Brain microvascular endothelial cell (primary cell): ENCODE data around the gene FRMD4B.

Source experiments
- DNase-seq: peaks from one replicate; pipeline ENCODE4 v3.0.0-alpha.2; 2020
- H3K27ac ChIP-seq: fragments of 250-450 bp; sonication (Bioruptor Pico); 2 replicates; pipeline ENCODE4 v1.5.1; 2020; ENCODE audit warnings: mild to moderate bottlenecking, moderate library complexity
- H3K27me3 ChIP-seq: fragments of 250-450 bp; sonication (Bioruptor Pico); replicated peaks from 2 replicates; pipeline ENCODE4 v1.5.1; 2020; ENCODE audit warnings: mild to moderate bottlenecking
- H3K36me3 ChIP-seq: fragments of 250-450 bp; sonication (Bioruptor Pico); replicated peaks from 2 replicates; pipeline ENCODE4 v1.5.1; 2020; ENCODE audit warnings: mild to moderate bottlenecking
- H3K4me3 ChIP-seq: 2 replicates; pipeline ENCODE4 v1.5.1; 2011; ENCODE audit warnings: low read depth, mild to moderate bottlenecking, control low read depth, low read length, moderate library complexity
- CTCF ChIP-seq: IDR thresholded peaks from 2 replicates; pipeline ENCODE4 v1.5.1; 2011; ENCODE audit warnings: low read depth, mild to moderate bottlenecking, moderate library complexity, low read length, control low read depth, inconsistent platforms; ENCODE audit errors: missing control alignments
- in situ Hi-C: cut with HindIII; loops from 2 replicates; pipeline ENCODE4 v1.10.0; 2017; ENCODE audit warnings: low sequenced_read_pairs, low pct_ligation_motif_present

The FRMD4B gene

GRCh38 chr3:69409831-69410230, 23.9 kb upstream of the FRMD4B start:
- DNase-seq, result no peak
- Histone ChIP-seq H3K4me3 (no peak overlapping the region), H3K36me3 (no peaks in the 10 kb centered on the region), H3K27ac (no peak overlapping the region), H3K27me3 (no peaks in the 10 kb centered on the region)
- no peak for TF ChIP-seq CTCF
- in situ Hi-C loops, result loop anchor here (25.0 kb wide), 2 partner anchors 98 to 248 kb away; no protein-coding TSS in a partner anchor

GRCh38 chr3:69409011-69409410, 23.1 kb upstream of the FRMD4B start:
- H3K36me3 ChIP-seq, result no peaks in the 10 kb centered on the region
- no peak for DNase-seq
- in situ Hi-C loops, result loop anchor here (25.0 kb wide), 2 partner anchors 97 to 247 kb away; no protein-coding TSS in a partner anchor
- no peaks in the 10 kb centered on the region for H3K27me3 ChIP-seq
- no peak overlapping the region for H3K27ac ChIP-seq
- TF ChIP-seq CTCF, result no peak
- H3K4me3 ChIP-seq, result no peak overlapping the region

GRCh38 chr3:69408542-69408941, 22.7 kb upstream of the FRMD4B start:
- Histone ChIP-seq H3K4me3 (no peak overlapping the region), H3K36me3 (no peaks in the 10 kb centered on the region), H3K27ac (no peak overlapping the region), H3K27me3 (no peaks in the 10 kb centered on the region)
- DNase-seq, result no peak
- in situ Hi-C loops, result loop anchor here (25.0 kb wide), 2 partner anchors 96 to 246 kb away; no protein-coding TSS in a partner anchor
- no peak for TF ChIP-seq CTCF

- no peak overlapping the region for H3K4me3 ChIP-seq
- in situ Hi-C loops, result loop anchor here (25.0 kb wide), 2 partner anchors 96 to 246 kb away; no protein-coding TSS in a partner anchor
- H3K27me3 ChIP-seq, result no peaks in the 10 kb centered on the region
- no peaks in the 10 kb centered on the region for H3K36me3 ChIP-seq
- no peak for DNase-seq
- H3K27ac ChIP-seq, result no peak overlapping the region
- no peak for TF ChIP-seq CTCF
These were observed 22.0 kb upstream of the FRMD4B start for GRCh38 chr3:69407908-69408307.

GRCh38 chr3:69406163-69406562, 20.3 kb upstream of the FRMD4B start:
- no peak for TF ChIP-seq CTCF
- no peak for DNase-seq
- no peak overlapping the region for H3K27ac ChIP-seq
- no peaks in the 10 kb centered on the region for H3K27me3 ChIP-seq
- in situ Hi-C loops, result loop anchor here (25.0 kb wide), 2 partner anchors 94 to 244 kb away; no protein-coding TSS in a partner anchor
- no peaks in the 10 kb centered on the region for H3K36me3 ChIP-seq
- H3K4me3 ChIP-seq, result no peak overlapping the region

- no peaks in the 10 kb centered on the region for H3K27me3 ChIP-seq
- no peak for DNase-seq
- no peak overlapping the region for H3K4me3 ChIP-seq
- H3K36me3 ChIP-seq, result no peaks in the 10 kb centered on the region
- in situ Hi-C loops, result loop anchor here (25.0 kb wide), 2 partner anchors 93 to 243 kb away; no protein-coding TSS in a partner anchor
- no peak for TF ChIP-seq CTCF
- no peak overlapping the region for H3K27ac ChIP-seq
These were observed 19.2 kb upstream of the FRMD4B start for GRCh38 chr3:69405067-69405466.
